AG04450 (cell line): Measurements from ENCODE around the gene DUSP21. TPM values are rescaled to one million over a fixed set of nuclear protein-coding genes. Genes with fewer than 3 reads are reported as not detected.
"Not testable (repeated sequence)": the region's sequence is repeated elsewhere in the genome, so short reads cannot be mapped to it uniquely, and the experiment has no call there.

Experiments used
- CTCF ChIA-PET: fragments of 300-600, 350-600 bp; formaldehyde crosslinking; extraction: SDS; loops from one replicate; lab custom pipeline; 2022; ENCODE audit warnings: antibody characterized with exemption, inconsistent platforms; lab: Charles Lee
- POLR2A ChIA-PET: fragments of 350-600 bp; formaldehyde crosslinking; extraction: SDS; loops from one replicate; lab custom pipeline; 2021; ENCODE audit warnings: antibody characterized with exemption, inconsistent platforms; lab: Yijun Ruan, JAX
- DNase-seq: peaks from one replicate; pipeline ENCODE4 v3.0.0-alpha.2; 2011; ENCODE audit warnings: low read depth, low spot score
- H3K27ac ChIP-seq: one replicate; pipeline ENCODE4 v1.5.1; 2012; ENCODE audit warnings: low read depth, low read length, control low read depth
- H3K27me3 ChIP-seq: one replicate; pipeline ENCODE4 v1.6.0; 2012; ENCODE audit warnings: low read length; ENCODE audit not compliant: control insufficient read depth, insufficient read depth
- H3K4me3 ChIP-seq: 2 replicates; pipeline ENCODE4 v1.5.1; 2011; ENCODE audit warnings: mild to moderate bottlenecking, low read depth, low read length, control low read depth
- H3K9me3 ChIP-seq: 2 replicates; pipeline ENCODE4 v1.5.1; 2012; ENCODE audit warnings: low read length; ENCODE audit not compliant: control insufficient read depth, insufficient read depth
- polyA plus RNA-seq: library from polyadenylated mRNA; depleted of rRNA; stranded (reverse); fragments of >200 nt; gene quantifications from 2 replicates; pipeline ENCODE4 v1.2.3, GENCODE V29; 2011
- TF ChIP-seq, protein P1 (sequence below): IDR thresholded peaks from 2 replicates; pipeline ENCODE4 v1.5.1; 2011; ENCODE audit warnings: low read depth, low read length, control low read depth, inconsistent platforms

Gene DUSP21
- polyA plus RNA-seq, 1 experiment, result not detected

DNA sequence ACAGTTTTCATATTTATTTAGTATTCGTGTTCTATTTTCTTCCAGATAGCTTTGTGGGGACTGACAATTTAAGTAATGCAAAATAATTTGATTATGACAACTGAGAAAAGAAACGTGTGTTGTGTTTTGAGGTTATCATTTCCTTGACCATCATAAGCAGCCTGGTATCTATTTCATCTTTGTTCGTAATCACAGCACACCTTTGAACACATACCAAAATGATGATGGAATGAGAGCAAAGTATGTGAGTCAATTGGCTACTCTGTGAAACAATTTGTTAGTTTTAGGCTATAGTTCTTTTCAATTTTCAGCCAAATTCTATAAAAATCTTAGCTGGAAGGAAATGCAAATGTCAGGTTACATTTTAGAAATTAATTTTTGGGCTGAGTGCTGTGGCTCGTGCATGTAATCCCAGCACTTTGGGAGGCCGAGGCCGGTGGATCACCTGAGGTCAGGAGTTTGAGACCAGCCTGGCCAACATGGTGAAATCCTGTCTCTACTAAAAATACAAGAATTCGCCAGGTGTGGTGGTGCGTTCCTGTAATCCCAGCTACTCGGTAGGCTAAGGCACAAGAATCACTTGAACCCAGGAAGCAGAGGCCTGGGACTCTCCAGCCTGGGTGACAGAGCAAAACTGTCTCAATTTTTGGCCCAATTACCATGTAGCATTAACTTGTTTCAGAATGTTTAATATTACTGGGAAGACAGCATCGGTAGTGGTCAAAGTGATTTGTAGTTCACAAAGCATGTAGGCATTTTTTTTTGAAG, 1.1 kb upstream of the DUSP21 start:
- no peak for DNase-seq
- Histone ChIP-seq H3K27me3 (no peaks in the 10 kb centered on the region), H3K4me3 (no peak overlapping the region), H3K9me3 (no peaks in the 10 kb centered on the region), H3K27ac (no peak overlapping the region)
- ChIA-PET CTCF (no interaction called here), POLR2A (no interaction called here)
- TF ChIP-seq, protein P1, sequence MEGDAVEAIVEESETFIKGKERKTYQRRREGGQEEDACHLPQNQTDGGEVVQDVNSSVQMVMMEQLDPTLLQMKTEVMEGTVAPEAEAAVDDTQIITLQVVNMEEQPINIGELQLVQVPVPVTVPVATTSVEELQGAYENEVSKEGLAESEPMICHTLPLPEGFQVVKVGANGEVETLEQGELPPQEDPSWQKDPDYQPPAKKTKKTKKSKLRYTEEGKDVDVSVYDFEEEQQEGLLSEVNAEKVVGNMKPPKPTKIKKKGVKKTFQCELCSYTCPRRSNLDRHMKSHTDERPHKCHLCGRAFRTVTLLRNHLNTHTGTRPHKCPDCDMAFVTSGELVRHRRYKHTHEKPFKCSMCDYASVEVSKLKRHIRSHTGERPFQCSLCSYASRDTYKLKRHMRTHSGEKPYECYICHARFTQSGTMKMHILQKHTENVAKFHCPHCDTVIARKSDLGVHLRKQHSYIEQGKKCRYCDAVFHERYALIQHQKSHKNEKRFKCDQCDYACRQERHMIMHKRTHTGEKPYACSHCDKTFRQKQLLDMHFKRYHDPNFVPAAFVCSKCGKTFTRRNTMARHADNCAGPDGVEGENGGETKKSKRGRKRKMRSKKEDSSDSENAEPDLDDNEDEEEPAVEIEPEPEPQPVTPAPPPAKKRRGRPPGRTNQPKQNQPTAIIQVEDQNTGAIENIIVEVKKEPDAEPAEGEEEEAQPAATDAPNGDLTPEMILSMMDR, result no peak

DNA sequence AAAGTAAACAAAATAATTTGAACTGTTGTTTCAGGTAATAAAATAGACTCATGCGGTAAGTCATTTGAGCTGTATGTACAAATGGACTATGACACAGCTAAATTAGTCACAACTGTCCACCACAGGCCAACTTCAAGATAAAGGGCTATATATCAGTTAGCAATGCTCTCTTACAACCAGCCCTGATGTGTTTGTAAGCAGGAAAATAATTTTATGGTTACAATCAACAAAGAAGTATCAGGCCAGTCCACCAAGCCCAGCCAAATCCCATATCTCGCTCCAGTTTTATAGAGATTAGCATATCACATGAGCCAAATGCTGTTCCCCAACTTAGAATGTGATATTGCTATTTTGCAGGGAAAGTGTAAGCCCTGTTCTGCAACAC, 511 bp upstream of the DUSP21 start:
- H3K4me3 ChIP-seq, result no peak overlapping the region
- CTCF ChIA-PET, result no interaction called here
- no peak overlapping the region for H3K27ac ChIP-seq
- no peaks in the 10 kb centered on the region for H3K27me3 ChIP-seq
- POLR2A ChIA-PET, result no interaction called here
- no peaks in the 10 kb centered on the region for H3K9me3 ChIP-seq
- DNase-seq, result no peak
- TF ChIP-seq, protein P1, result no peak

DNA sequence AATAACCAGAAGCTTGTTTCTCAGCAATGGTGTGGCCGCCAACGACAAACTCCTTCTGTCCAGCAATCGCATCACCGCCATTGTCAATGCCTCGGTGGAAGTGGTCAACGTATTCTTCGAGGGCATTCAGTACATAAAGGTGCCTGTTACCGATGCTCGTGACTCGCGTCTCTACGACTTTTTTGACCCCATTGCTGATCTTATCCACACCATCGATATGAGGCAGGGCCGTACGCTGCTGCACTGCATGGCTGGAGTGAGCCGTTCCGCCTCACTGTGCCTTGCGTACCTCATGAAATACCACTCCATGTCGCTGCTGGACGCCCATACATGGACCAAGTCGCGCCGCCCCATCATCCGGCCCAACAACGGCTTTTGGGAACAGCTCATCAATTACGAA, 383 bp downstream of the DUSP21 start:
- H3K4me3 ChIP-seq, result no peak overlapping the region
- no peak overlapping the region for H3K27ac ChIP-seq
- no peak for DNase-seq
- TF ChIP-seq, protein P1, result no peak
- ChIA-PET POLR2A (no interaction called here), CTCF (no interaction called here)
- H3K9me3 ChIP-seq, result no peaks in the 10 kb centered on the region
- no peaks in the 10 kb centered on the region for H3K27me3 ChIP-seq

DNA sequence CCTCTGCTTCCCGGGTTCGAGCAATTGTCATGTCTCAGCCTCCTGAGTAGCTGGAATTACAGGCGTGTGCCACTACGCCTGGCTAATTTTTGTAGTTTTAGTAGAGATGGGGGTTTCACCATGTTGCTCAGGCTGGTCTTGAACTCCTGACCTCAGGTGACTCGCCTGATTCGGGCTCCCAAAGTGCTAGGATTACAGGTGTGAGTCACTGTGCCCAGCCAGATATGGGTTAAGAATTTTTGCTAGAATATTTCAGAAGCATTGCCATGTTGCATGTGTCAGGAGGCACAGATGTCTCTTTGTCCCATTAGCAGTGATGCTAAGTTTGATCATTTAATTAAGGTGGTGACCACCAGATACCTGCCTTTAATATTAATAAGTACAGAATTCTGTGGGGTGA, 7.1 kb downstream of the DUSP21 start:
- POLR2A ChIA-PET, DNase-seq: not testable (repeated sequence)
- CTCF ChIA-PET, result interaction anchor here (0.6 kb wide), 1 partner anchor 1159 kb away, joined by 3 read pairs; no protein-coding TSS in a partner anchor

DNA sequence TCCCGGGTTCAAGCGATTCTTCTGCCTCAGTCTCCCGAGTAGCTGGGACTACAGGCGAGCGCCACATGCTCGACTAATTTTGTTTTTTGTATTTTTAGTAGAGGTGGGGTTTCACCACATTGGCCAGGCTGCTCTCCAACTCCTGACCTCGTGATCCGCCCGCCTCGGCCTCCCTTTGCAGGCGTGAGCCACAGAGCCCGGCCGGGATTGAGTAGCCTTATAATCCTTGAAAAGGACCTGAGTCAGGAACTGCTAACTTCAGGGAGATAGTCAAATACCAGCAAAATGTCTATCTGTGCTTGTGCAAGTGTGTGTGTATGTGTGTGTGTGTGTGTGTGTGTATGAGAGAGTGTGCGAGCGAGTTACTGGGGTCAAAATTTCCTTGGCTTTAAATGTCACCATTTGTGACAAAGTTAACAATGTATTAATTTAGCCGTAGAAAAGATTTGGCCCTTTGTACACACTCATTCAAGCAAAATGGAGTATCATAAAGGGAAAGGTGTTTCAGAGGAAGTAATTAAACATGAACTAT, 27.4 kb downstream of the DUSP21 start:
- Histone ChIP-seq H3K27ac (no peak overlapping the region), H3K4me3 (peak overlapping the region; percentile 65), H3K27me3 (no peaks in the 10 kb centered on the region), H3K9me3 (no peaks in the 10 kb centered on the region)
- TF ChIP-seq, protein P1, result no peak
- CTCF ChIA-PET, result interaction anchor here (0.8 kb wide), 1 partner anchor 199 kb away, joined by 3 read pairs; no protein-coding TSS in a partner anchor
- no peak for DNase-seq
- POLR2A ChIA-PET, result no interaction called here

More for the DNA sequence above, 7.1 kb downstream of the DUSP21 start:
- not testable (repeated sequence) for H3K27me3 ChIP-seq, H3K9me3 ChIP-seq, H3K27ac ChIP-seq, H3K4me3 ChIP-seq
